PC-9 (cell line): ENCODE data around the gene KIF2A. TPM values are rescaled to one million over a fixed set of nuclear protein-coding genes. Genes with fewer than 3 reads are reported as not detected.

ENCODE experiments used
- BruUV-seq: library from RNA; stranded (reverse); fragments of 400-500 nt; replicated peaks from 2 replicates; lab custom pipeline; 2021; lab: Mats Ljungman, UMichigan
- CTCF ChIA-PET: fragments of 300-600 bp; sonication (Branson Sonifier 250); formaldehyde crosslinking; loops from one replicate; lab custom pipeline; 2022; ENCODE audit warnings: antibody characterized with exemption; lab: Charles Lee
- POLR2A ChIA-PET: fragments of 300-600 bp; sonication (Branson Sonifier 250); formaldehyde crosslinking; loops from one replicate; lab custom pipeline; 2022; ENCODE audit warnings: antibody characterized with exemption; ENCODE audit not compliant: unreplicated experiment; lab: Charles Lee
- DNase-seq, 2 experiments: peaks; one replicate each; pipeline versions ENCODE4 v3.0.0 to v3.0.0-alpha.2; 2015 to 2022; ENCODE audit warnings: mixed read lengths in 1 of 2
- H2AFZ ChIP-seq: fragments of 200-600 bp; sonication (generic); 2 replicates; pipeline ENCODE4 v1.8.1; 2017; ENCODE audit warnings: antibody characterized with exemption
- H3F3A ChIP-seq: fragments of 200-600 bp; sonication (generic); 2 replicates; pipeline ENCODE4 v1.8.1; 2017; ENCODE audit warnings: antibody characterized with exemption, mild to moderate bottlenecking, low read depth; ENCODE audit not compliant: insufficient read depth
- H3K27ac ChIP-seq: fragments of 200-600 bp; sonication (generic); 2 replicates; pipeline ENCODE4 v1.6.1; 2016; ENCODE audit warnings: mixed run types
- H3K27me3 ChIP-seq: fragments of 200-600 bp; sonication (generic); 2 replicates; pipeline ENCODE4 v1.6.1; 2016; ENCODE audit warnings: low read depth, mixed run types; ENCODE audit not compliant: insufficient read depth
- H3K36me3 ChIP-seq: fragments of 200-600 bp; sonication (generic); 2 replicates; pipeline ENCODE4 v1.6.1; 2016; ENCODE audit warnings: low read depth, mixed run types
- H3K4me1 ChIP-seq: fragments of 200-600 bp; sonication (generic); replicated peaks from 2 replicates; pipeline ENCODE4 v1.6.1; 2016; ENCODE audit warnings: mixed run types; ENCODE audit not compliant: insufficient read depth
- H3K4me2 ChIP-seq: fragments of 200-600 bp; sonication (generic); 2 replicates; pipeline ENCODE4 v1.6.1; 2017; ENCODE audit warnings: mixed run types
- H3K4me3 ChIP-seq: fragments of 200-600 bp; sonication (generic); 2 replicates; pipeline ENCODE4 v1.6.1; 2016; ENCODE audit warnings: mixed run types
- H3K79me2 ChIP-seq: fragments of 200-600 bp; sonication (generic); 2 replicates; pipeline ENCODE4 v1.6.1; 2017; ENCODE audit warnings: low read depth, mixed run types
- H3K9me2 ChIP-seq: fragments of 200-600 bp; sonication (generic); 2 replicates; pipeline ENCODE4 v1.8.1; 2017; ENCODE audit warnings: mild to moderate bottlenecking; ENCODE audit not compliant: insufficient read depth
- H3K9me3 ChIP-seq: fragments of 200-600 bp; sonication (generic); 2 replicates; pipeline ENCODE4 v1.8.1; 2016; ENCODE audit warnings: low read depth; ENCODE audit not compliant: insufficient read depth
- H4K20me1 ChIP-seq: fragments of 200-600 bp; sonication (generic); 2 replicates; pipeline ENCODE4 v1.8.1; 2017; ENCODE audit not compliant: insufficient read depth
- EZH2 ChIP-seq: fragments of 200-600 bp; sonication (generic); IDR thresholded peaks from 2 replicates; pipeline ENCODE4 v1.8.0; 2017; ENCODE audit warnings: antibody characterized with exemption, low read depth
- intact Hi-C: fragments of 100-400 bp; cut with micrococcal nuclease; formaldehyde crosslinking; loops from one replicate; pipeline ENCODE4 v1.10.0; 2022; ENCODE audit not compliant: unreplicated experiment
- total RNA-seq: library from RNA; stranded (reverse); gene quantifications from 2 replicates; pipeline ENCODE4 v1.2.3, GENCODE V29; 2021
- TF ChIP-seq, protein P1 (sequence below): fragments of 200-600 bp; sonication (generic); conservative IDR thresholded peaks from 2 replicates; pipeline ENCODE4 v1.6.1; 2017; ENCODE audit warnings: mixed run types, antibody characterized with exemption, mild to moderate bottlenecking, moderate library complexity

KIF2A gene
- total RNA-seq, 1 experiment from 2014 or later = 54.8 TPM

DNA sequence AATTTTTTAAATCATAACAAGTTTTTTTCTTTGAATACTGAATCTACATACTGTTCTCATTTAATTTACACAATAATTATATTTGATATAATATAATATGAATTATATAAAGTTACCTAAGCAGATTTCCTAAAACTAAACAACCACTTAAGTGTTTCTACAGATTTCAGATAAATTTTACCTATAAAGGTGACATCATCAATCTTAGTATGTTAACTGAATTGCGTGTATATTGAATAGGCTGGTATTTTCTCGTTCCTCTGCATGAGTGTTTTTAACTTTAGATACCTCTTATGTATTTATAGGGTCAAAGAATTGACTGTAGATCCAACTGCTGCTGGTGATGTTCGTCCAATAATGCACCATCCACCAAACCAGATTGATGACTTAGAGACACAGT is 67.4 kb downstream of the KIF2A start:
- TF ChIP-seq EZH2 = no peak
- TF ChIP-seq, protein P1, sequence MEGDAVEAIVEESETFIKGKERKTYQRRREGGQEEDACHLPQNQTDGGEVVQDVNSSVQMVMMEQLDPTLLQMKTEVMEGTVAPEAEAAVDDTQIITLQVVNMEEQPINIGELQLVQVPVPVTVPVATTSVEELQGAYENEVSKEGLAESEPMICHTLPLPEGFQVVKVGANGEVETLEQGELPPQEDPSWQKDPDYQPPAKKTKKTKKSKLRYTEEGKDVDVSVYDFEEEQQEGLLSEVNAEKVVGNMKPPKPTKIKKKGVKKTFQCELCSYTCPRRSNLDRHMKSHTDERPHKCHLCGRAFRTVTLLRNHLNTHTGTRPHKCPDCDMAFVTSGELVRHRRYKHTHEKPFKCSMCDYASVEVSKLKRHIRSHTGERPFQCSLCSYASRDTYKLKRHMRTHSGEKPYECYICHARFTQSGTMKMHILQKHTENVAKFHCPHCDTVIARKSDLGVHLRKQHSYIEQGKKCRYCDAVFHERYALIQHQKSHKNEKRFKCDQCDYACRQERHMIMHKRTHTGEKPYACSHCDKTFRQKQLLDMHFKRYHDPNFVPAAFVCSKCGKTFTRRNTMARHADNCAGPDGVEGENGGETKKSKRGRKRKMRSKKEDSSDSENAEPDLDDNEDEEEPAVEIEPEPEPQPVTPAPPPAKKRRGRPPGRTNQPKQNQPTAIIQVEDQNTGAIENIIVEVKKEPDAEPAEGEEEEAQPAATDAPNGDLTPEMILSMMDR = no peak
- H3K4me2 ChIP-seq = no peak overlapping the region
- peaks cover 36% of the 10 kb centered on the region for H3K36me3 ChIP-seq
- no peak overlapping the region for H3K27ac ChIP-seq
- intact Hi-C loops = no loop called here
- no peak for DNase-seq
- H2AFZ ChIP-seq = no peak overlapping the region
- no peaks in the 10 kb centered on the region for H3K27me3 ChIP-seq
- H4K20me1 ChIP-seq = no peaks in the 10 kb centered on the region
- H3K9me2 ChIP-seq = no peaks in the 10 kb centered on the region
- BruUV-seq = no TSS peak
- no peak overlapping the region for H3K4me3 ChIP-seq
- CTCF ChIA-PET = no interaction called here
- no peaks in the 10 kb centered on the region; the same call in 1 of the 2 replicates for H3F3A ChIP-seq
- no peaks in the 10 kb centered on the region for H3K9me3 ChIP-seq
- POLR2A ChIA-PET = no interaction called here
- peaks cover 15% of the 10 kb centered on the region for H3K4me1 ChIP-seq
- H3K79me2 ChIP-seq = no peaks in the 10 kb centered on the region

DNA sequence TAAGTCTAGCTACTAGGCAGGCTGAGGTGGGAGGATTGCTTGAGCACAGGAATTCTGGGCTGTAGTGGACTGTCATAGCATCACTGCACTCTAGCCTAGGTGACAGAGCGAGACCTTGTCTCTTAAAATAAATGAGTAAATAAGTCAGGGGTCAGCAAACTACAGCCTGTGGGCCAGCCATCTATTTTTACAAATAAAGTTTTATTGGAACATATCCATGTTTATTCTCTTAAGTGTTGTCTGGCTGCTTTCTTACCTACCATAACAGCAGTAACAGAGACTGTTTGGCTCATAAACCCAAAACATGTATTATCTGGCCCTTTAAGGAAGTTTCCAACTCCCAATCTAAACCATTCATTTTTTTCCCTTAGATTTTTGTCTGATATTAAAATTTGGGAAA is 68.1 kb downstream of the KIF2A start:
- H3K4me3 ChIP-seq = no peak overlapping the region
- no peak overlapping the region for H3K27ac ChIP-seq
- ChIA-PET POLR2A (no interaction called here), CTCF (no interaction called here)
- H3K9me2 ChIP-seq = no peaks in the 10 kb centered on the region
- H3K4me1 ChIP-seq = peaks cover 15% of the 10 kb centered on the region
- TF ChIP-seq, protein P1 = no peak
- TF ChIP-seq EZH2 = no peak
- peaks cover 36% of the 10 kb centered on the region for H3K36me3 ChIP-seq
- no peaks in the 10 kb centered on the region for H3K27me3 ChIP-seq
- H2AFZ ChIP-seq = no peak overlapping the region
- H3F3A ChIP-seq = no peaks in the 10 kb centered on the region; the same call in 1 of the 2 replicates
- no peaks in the 10 kb centered on the region for H4K20me1 ChIP-seq
- BruUV-seq = no TSS peak
- no peaks in the 10 kb centered on the region for H3K9me3 ChIP-seq
- H3K4me2 ChIP-seq = no peak overlapping the region
- intact Hi-C loops = no loop called here
- no peaks in the 10 kb centered on the region for H3K79me2 ChIP-seq
- DNase-seq = no peak

DNA sequence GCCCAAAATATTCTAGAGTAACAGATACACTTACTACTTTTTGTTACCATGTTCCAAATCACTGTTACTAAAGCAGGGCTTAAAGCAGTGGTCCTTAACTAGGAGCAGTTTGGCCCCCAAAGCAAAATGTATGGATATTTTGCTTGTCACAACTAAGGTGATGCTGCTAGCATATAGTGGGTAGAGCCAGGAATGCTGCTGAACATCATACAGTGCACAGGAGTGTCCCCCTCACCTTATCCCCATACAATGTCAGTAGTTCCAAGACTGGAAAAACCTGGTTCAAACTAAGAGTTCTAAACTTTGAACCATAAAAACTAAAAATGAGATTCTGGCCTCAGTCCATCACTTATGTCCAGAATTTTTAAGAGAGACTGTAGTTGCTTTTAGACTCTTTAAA is 69.6 kb downstream of the KIF2A start:
- intact Hi-C loops = no loop called here
- H3K9me2 ChIP-seq = no peaks in the 10 kb centered on the region
- H3K9me3 ChIP-seq = no peaks in the 10 kb centered on the region
- no peaks in the 10 kb centered on the region for H4K20me1 ChIP-seq
- peaks cover 39% of the 10 kb centered on the region for H3K36me3 ChIP-seq
- ChIA-PET POLR2A (no interaction called here), CTCF (no interaction called here)
- no peaks in the 10 kb centered on the region; the same call in 1 of the 2 replicates for H3F3A ChIP-seq
- no peak overlapping the region for H3K4me3 ChIP-seq
- no peak overlapping the region for H2AFZ ChIP-seq
- peak overlapping the region; percentile 33; the same call in 1 of the 2 replicates for H3K27ac ChIP-seq
- BruUV-seq = no TSS peak
- TF ChIP-seq, protein P1 = no peak
- TF ChIP-seq EZH2 = no peak
- H3K27me3 ChIP-seq = no peaks in the 10 kb centered on the region
- H3K79me2 ChIP-seq = no peaks in the 10 kb centered on the region
- no peak for DNase-seq
- peaks cover 15% of the 10 kb centered on the region for H3K4me1 ChIP-seq
- H3K4me2 ChIP-seq = peak overlapping the region; percentile 5
